Subcutaneous abdominal adipose tissue (tissue), 5 donors: ENCODE data around the gene TAAR9.

Experiments
- H3K27ac ChIP-seq: one replicate; pipeline ENCODE4 v1.7.0; 2013; ENCODE audit warnings: low read depth, mild to moderate bottlenecking, inconsistent platforms, low read length, moderate library complexity
- H3K27me3 ChIP-seq, 5 donors: one replicate each; pipeline ENCODE4 v1.7.0; 2013; ENCODE audit warnings: low read length in 5 of 5, inconsistent platforms in 1 of 5; ENCODE audit not compliant: control insufficient read depth in 5 of 5, insufficient read depth in 4 of 5
- H3K36me3 ChIP-seq, 5 donors: one replicate each; pipeline ENCODE4 v1.7.0; 2013; ENCODE audit warnings: low read length in 5 of 5; ENCODE audit not compliant: control insufficient read depth in 5 of 5, insufficient read depth in 5 of 5
- H3K4me1 ChIP-seq, 5 donors: one replicate each; pipeline ENCODE4 v1.7.0; 2013; ENCODE audit warnings: low read length in 5 of 5, mild to moderate bottlenecking in 3 of 5, moderate library complexity in 1 of 5; ENCODE audit not compliant: control insufficient read depth in 5 of 5, insufficient read depth in 5 of 5
- H3K4me3 ChIP-seq, 5 donors: one replicate each; pipeline ENCODE4 v1.7.0; 2013; ENCODE audit warnings: low read length in 5 of 5, low read depth in 1 of 5
- H3K9ac ChIP-seq, 5 donors: one replicate each; pipeline ENCODE4 v1.7.0; 2013; ENCODE audit warnings: low read length in 5 of 5, mild to moderate bottlenecking in 4 of 5, moderate library complexity in 3 of 5
- H3K9me3 ChIP-seq, 5 donors: one replicate each; pipeline ENCODE4 v1.7.0; 2013; ENCODE audit warnings: low read length in 5 of 5; ENCODE audit not compliant: control insufficient read depth in 5 of 5
- donor health status: healthy.
- donor health status: healthy.
- donor health status: healthy.
- donor health status: healthy.
- donor health status: healthy.

TAAR9 gene, protein sequence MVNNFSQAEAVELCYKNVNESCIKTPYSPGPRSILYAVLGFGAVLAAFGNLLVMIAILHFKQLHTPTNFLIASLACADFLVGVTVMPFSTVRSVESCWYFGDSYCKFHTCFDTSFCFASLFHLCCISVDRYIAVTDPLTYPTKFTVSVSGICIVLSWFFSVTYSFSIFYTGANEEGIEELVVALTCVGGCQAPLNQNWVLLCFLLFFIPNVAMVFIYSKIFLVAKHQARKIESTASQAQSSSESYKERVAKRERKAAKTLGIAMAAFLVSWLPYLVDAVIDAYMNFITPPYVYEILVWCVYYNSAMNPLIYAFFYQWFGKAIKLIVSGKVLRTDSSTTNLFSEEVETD

DNA sequence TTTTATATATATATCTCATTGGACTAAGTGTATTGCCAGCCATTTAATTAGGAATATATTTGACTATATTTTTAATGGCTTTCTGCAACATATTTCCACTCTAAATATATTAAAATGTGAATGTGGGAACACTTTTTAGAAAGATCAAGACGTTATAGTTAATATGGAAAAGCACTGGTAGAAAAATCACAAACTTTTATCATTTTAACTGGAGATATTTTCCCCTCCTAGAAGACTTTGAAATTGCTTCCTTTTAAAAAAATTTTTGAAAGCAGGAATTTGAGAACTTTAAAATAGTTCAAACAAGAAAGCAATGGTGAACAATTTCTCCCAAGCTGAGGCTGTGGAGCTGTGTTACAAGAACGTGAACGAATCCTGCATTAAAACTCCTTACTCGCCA is at the start of gene TAAR9:
TAAR9 (plus strand) TSS at position 301 of the 400 bp plus-strand sequence; CDS start at position 314, 13 bp downstream.
- H3K36me3 ChIP-seq: no peaks in the 10 kb centered on the region
- H3K27me3 ChIP-seq: peaks cover 0 to 3% (median 0%) of the 10 kb centered on the region in 5 donors
- H3K9ac ChIP-seq: no peak within 1 kb of the TSS
- peaks cover 0 to 2% (median 0%) of the 10 kb centered on the region in 5 donors for H3K9me3 ChIP-seq
- no peaks in the 10 kb centered on the region for H3K4me1 ChIP-seq
- no peak within 1 kb of the TSS for H3K4me3 ChIP-seq
- no peak within 1 kb of the TSS for H3K27ac ChIP-seq

DNA sequence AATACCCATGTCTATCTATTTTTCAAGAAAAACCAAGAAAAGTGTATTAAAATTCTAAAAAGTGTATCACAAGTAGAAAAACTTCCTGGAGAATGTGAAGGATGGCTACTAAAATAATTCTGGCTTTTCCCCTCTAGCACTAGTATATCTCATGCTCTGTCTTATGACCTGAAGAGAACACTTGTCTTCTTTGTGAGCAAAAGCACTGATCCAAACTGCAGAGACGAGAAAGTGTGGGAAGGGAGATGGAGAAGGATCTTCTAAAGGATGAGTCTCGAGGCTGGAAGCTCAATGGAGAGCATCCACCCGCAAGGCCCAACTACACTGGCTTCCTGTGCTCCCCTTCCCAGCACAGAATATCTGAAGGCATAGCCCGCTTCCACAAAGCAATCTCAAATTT is 48.7 kb upstream of the TAAR9 start:
- Histone ChIP-seq H3K27ac (peak overlapping the region; percentile 87), H3K36me3 (peaks cover 0 to 3% (median 0%) of the 10 kb centered on the region in 5 donors), H3K4me1 (peaks cover 0 to 31% (median 26%) of the 10 kb centered on the region in 5 donors), H3K9me3 (peaks cover 0 to 1% (median 0%) of the 10 kb centered on the region in 5 donors), H3K27me3 (no peaks in the 10 kb centered on the region), H3K9ac (peak overlapping the region in 1 of 5 donors; percentile 21), H3K4me3 (no peak overlapping the region)

DNA sequence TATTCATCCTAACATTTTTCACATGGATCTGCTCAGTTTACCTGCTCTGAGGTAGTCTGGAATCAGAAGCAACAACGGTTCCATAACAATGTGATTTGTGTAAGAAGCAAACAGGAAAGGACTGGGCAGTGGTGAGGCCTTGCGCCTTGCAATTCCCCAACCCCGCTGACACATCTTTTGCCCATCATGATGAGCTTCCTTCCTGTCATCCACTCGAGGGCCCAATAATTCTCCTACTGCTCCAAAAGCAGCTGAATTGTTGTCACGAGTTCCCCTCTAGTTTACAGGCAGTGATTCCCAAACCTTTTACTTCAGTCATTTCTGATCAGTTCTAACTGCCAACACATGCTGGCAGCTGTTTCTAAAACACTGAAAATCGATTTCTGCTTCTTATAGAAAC is 48.1 kb upstream of the TAAR9 start:
- H3K4me3 ChIP-seq: peak overlapping the region in 1 of 5 donors; percentile 22
- H3K36me3 ChIP-seq: peaks cover 0 to 6% (median 0%) of the 10 kb centered on the region in 5 donors
- peaks cover 0 to 32% (median 30%) of the 10 kb centered on the region in 5 donors for H3K4me1 ChIP-seq

DNA sequence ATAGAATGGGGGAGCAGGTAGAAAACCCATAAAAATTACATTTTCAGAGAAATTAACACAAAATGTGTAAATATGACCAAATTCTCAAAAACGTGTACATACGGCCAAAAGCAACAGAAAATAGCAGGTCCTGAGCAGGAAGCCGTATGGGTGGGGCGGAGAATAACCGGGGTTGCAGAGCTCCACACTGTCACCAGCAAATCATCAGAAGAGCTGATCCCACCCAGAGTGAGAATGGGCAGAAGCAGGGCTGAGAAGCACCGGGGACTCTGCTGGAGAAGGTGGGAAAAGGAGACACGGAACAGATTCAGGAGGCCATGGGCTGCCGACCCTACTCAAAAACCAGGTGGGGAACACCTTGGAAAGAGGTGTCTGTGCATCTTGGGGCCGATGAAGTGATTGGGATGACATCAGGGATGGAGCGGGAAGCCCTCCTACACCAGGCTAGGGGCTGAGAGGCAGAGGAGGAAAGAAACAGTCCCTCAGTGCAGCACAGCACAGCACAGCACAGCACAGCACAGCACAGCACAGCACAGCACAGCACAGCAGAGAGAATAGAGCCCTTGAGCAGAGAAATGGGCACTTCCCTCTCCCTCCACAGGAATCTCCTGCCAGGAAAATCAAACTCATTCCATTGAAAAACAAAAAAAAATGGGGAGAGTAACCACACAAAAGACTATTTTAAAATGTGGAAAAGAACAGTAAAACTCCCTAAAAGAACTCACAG is 47.4 kb upstream of the TAAR9 start:
- peak overlapping the region; percentile 21 to 63 (median 54) for H3K9ac ChIP-seq
- H3K4me1 ChIP-seq: peaks cover 0 to 33% (median 31%) of the 10 kb centered on the region in 5 donors
- H3K4me3 ChIP-seq: peak overlapping the region in 3 of 5 donors; percentile 8 to 22 (median 9)
- no peaks in the 10 kb centered on the region for H3K27me3 ChIP-seq
- H3K27ac ChIP-seq: peak overlapping the region; percentile 87
- H3K36me3 ChIP-seq: peaks cover 0 to 6% (median 0%) of the 10 kb centered on the region in 5 donors
- peaks cover 0 to 3% (median 0%) of the 10 kb centered on the region in 5 donors for H3K9me3 ChIP-seq

More for the DNA sequence above, 48.1 kb upstream of the TAAR9 start:
- Histone ChIP-seq H3K9me3 (peaks cover 0 to 3% (median 0%) of the 10 kb centered on the region in 5 donors), H3K27me3 (no peaks in the 10 kb centered on the region), H3K27ac (peak overlapping the region; percentile 87), H3K9ac (peak overlapping the region in 4 of 5 donors; percentile 21 to 63 (median 56))

DNA sequence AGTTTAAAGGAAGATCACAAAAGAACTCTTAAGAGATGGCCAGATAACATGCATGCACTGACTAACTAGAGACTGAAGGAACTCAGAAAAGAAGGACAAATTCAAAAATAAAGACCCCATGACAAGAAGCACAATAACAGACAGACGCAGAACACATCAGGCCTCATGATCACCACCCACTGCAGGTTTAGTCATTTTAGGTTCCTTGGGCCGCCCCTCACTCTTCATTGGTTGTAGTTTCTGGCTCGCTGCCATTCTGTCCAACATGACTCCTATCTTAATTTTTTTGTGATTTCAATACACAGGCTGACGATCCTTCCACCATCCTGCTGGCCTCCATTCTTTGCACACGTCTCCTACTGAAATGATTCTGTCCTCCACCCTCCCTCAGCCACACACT is 46.8 kb upstream of the TAAR9 start:
- Histone ChIP-seq H3K4me3 (no peak overlapping the region), H3K27me3 (no peaks in the 10 kb centered on the region), H3K9me3 (peaks cover 0 to 3% (median 0%) of the 10 kb centered on the region in 5 donors), H3K27ac (peak overlapping the region; percentile 87), H3K36me3 (peaks cover 0 to 5% (median 0%) of the 10 kb centered on the region in 5 donors), H3K9ac (peak overlapping the region in 2 of 5 donors; percentile 20 to 21), H3K4me1 (peaks cover 0 to 36% (median 31%) of the 10 kb centered on the region in 5 donors)

DNA sequence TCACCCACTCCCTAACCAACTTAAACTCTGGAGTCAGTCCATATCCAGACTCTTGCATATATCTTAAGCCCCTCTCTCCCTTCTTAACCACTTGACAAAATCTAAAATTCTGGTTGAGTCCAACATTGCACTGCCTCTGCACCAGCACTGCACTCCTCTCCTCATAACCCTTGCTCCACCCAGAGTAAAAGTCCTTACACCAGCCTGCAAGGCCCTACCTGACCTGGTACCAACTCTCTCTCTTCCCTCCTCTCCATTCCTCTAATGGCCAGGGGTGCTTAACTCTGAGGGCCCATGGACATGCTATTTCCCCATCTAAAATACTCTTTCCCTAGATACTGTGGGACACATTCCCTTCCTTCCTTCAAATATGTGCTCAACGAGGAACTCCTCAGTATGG is 46.2 kb upstream of the TAAR9 start:
- Histone ChIP-seq H3K27me3 (no peaks in the 10 kb centered on the region), H3K36me3 (peaks cover 0 to 5% (median 3%) of the 10 kb centered on the region in 5 donors), H3K9me3 (peaks cover 0 to 3% (median 0%) of the 10 kb centered on the region in 5 donors), H3K4me1 (peaks cover 0 to 40% (median 31%) of the 10 kb centered on the region in 5 donors), H3K4me3 (peak overlapping the region in 1 of 5 donors; percentile 25), H3K9ac (no peak overlapping the region), H3K27ac (no peak overlapping the region)

DNA sequence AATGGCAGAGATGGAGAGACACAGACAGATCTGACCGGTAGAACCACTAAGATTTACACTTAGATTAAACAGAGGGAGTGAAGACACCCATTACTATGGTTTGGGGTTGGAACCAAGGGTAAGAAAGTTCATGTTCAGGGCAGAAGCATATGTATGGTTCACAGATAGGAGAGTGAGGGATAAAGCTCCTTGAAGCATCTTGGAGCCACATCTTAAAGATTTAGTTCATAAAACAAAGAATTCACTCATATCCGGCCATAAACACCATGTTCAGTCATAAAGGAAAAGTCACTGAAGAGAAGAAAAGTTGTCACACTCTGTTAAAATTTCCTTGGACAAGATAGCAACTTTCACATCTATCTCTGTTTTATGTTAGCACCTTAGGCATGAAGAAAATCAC is 43.1 kb upstream of the TAAR9 start:
- Histone ChIP-seq H3K36me3 (peaks cover 5 to 17% (median 14%) of the 10 kb centered on the region in 5 donors), H3K4me3 (no peak overlapping the region), H3K9me3 (peaks cover 0 to 3% (median 0%) of the 10 kb centered on the region in 5 donors), H3K9ac (no peak overlapping the region), H3K4me1 (peaks cover 0 to 38% (median 36%) of the 10 kb centered on the region in 5 donors), H3K27ac (peak overlapping the region; percentile 14), H3K27me3 (no peaks in the 10 kb centered on the region)

DNA sequence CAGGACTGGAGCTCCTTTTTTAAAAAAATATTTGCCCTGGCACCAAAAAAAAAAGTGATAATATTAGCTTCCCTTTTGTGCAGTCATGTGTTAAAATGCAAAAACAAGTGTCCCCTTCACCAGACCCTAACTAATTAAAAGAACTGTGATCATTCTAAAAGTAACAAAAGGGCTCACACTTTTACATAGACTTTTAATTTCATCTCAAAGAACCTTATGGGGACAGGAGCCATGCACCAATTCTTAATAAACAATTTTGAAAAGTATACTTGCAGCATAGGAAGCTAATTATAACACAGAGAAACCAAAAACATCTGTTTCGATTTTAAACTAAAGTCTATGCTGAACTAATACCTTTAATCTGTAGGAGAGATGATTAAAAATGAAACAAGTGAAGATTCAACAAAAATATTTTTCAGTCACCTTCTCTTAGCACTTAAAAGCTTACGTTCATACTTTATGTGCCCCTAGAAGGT is 42.4 kb upstream of the TAAR9 start:
- peaks cover 0 to 3% (median 0%) of the 10 kb centered on the region in 5 donors for H3K9me3 ChIP-seq
- H3K9ac ChIP-seq: no peak overlapping the region
- H3K36me3 ChIP-seq: peaks cover 5 to 18% (median 17%) of the 10 kb centered on the region in 5 donors
- H3K27me3 ChIP-seq: no peaks in the 10 kb centered on the region
- H3K4me3 ChIP-seq: no peak overlapping the region
- peaks cover 0 to 36% (median 35%) of the 10 kb centered on the region in 5 donors for H3K4me1 ChIP-seq
- peak overlapping the region; percentile 14 for H3K27ac ChIP-seq

DNA sequence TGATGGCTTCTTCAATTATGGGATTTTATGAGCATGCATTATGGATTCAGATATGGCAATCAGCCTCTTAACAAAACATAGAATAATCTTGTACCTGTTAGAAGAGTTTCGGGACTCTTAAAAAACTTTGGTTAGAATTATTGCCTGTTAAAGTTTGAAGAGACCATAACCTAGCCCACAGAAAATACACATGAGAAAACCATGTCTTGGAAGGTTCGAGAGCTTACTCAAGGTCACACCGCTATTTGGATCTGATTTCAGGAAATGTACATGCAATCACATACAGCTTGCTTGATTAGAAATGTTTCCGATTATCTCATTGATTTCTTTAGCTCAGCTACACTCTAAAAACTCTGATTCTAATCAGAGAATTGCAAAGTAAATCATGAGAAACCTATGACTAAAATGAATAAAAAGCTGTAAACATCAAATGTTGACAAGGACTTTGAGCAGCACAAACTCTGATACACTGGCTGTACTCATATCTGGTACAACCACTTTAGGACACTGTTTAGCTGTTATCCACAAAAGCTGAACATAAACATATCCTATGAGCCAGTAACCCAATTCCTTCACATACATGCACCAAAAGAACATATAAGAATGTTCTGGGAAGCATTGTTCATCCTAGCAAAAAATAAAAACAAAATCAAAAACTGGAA is 41.4 kb upstream of the TAAR9 start:
- peaks cover 0 to 3% (median 0%) of the 10 kb centered on the region in 5 donors for H3K9me3 ChIP-seq
- peaks cover 11 to 28% (median 21%) of the 10 kb centered on the region in 5 donors for H3K36me3 ChIP-seq
- H3K4me1 ChIP-seq: peaks cover 0 to 26% (median 26%) of the 10 kb centered on the region in 5 donors
- H3K27ac ChIP-seq: peak overlapping the region; percentile 28
- H3K9ac ChIP-seq: peak overlapping the region in 1 of 5 donors; percentile 6
- H3K4me3 ChIP-seq: no peak overlapping the region
- H3K27me3 ChIP-seq: no peaks in the 10 kb centered on the region
